ENCODE results near the gene LAMC1.

The LAMC1 gene

DNA sequence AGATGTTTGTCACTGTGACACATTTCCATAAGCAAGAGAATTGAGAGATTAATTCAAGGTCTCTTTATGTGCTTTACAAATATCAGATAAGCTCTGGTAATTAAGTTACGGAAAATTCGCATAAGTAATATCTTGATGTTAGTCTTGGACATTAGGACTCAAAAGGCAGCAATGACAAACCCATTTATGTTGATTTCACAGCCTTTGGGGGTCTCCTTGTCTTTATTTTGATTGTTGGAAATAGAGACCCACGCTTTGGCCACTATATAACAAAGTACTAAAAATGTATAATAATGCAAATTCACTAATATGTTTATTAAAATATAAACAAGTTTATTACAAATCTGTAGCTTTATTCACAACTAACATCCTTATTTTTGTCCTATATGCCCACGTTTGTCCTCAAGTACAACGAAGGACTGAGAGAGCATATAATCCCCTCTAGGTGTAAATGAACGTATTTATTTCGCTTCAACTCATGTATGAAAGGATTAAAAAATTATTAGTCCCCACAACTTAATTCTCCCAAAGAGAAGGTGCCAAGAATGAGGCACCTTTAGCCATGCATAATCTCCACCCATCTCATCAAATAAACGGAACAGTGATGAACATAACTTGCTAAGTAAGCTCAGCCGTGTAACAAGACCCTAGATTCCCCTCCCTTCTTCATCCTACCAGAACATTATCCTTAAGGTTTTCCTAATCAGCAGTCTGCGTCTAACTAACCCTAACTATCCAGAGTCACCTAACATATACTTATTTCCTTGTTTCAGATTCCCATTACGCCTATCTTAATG is 1.6 kb upstream of the LAMC1 start:
- DNase-seq: no peak

DNA sequence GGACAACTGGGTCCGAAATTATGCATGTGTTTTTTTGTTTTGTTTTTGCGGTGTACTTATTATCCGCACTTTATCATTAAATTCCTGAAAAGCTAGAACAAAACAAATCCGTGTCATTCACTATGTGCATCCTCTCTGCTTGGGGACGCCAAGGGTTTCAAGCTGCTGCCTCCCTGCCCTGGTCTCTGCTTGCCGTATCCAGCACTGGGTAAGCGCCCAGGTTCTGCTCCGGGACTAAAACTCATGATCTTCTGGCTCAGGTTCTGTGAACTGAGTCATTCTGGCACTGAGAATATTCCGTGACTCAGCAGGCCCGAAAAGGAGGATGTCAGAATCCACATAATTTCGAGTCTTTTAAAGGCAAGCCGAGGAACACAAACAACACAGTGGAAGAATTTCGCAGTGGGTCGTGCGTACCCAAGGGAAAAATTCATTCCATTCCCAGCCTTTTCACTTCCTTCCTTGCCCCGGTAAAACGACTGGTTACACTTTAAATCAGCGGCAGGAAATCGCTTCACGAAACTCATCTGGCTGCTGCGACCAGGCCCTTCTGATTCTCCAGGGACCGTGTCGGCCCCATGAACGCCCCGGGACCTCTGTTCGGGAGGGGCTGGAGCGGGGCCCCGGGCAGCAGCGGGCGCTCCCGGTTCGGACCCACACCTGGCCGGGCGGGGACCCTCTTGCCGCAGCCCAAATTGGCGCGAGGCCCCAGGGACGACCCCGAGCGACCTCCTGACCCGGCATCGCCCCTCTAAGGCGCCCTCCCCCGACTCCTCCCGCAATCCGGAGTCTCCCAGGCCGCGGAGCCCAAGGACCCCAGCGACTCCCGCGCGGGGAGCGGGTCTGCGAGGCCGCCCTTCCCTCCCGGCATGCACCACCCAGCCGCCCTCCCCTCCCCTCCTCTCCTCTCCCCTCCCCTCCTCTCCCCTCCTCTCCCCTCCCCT is 746 bp upstream of the LAMC1 start:
- no peak for DNase-seq

- peak; percentile 31 for DNase-seq
Observed at GRCh38 chr1:183023601-183024316, 539 bp downstream of the LAMC1 start.

- DNase-seq: no peak
Observed at GRCh38 chr1:183024317-183025009, 1.2 kb downstream of the LAMC1 start.

GRCh38 chr1:183025010-183025337 is 1.8 kb downstream of the LAMC1 start:
- DNase-seq: no peak

DNA sequence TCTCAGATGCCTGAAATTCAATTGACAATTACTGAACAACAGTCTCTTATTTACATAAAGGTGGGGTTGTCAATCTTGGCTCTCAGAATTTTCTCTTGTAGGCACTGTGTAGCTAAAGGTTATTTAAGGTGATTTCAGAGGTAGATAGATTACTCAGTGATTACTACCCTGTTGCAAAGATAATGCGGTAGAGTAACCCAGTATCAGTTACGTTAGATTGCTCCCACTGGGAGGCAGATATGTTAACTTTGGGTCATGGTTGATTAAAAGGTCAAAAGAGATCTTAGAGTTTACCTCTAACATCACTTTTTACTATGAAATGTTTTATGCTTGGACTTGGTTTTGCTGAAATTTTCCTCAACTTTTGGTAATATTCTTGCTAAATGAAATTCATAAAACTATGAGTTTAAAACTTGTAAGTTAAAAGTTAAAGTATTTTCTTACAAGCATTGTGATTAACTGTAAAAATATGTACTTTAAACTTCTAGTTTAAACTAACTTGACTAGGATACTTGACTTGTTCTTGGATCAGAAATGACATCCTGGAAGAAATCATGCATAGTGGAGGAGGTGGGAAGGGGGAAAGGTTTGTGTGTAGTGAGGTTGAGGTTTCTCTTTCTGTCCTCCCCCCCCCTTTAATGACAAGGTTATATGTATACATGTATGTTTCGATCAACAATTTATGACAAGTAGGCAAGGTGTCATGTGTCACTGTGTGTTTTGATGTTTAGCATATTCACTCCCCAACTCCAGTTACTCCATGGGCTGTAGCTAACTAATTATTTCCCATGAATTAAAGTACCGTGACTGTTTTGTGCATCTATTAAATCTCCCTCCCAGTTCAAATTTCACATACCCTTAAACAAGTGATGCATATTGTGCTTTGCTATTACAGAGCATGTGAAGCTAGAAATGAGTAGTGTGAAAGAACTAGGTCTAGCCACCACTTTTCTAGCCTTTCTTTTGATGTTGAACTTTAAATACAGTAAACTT is 2.9 kb downstream of the LAMC1 start:
- DNase-seq: no peak

DNA sequence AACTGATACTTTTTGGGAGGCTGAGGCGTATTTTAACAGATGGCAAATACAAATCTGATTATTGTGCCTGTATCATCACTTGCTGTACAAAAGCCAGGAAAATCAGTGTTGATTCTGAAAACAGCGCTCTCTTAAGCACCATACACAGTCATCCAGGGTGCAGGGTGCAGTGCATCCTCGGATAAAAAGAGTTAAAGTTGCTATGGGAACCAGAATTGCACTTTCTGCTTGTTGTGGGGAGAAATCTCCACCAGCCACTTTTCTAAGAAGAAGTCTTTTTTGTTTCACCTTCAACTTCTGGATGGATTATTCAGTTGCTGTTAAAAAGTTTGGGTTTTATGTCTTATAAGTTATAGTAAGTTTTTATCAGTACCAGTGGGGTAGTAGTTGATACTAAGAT is 3.8 kb downstream of the LAMC1 start:
- DNase-seq: no peak

GRCh38 chr1:183027791-183028190 is 4.6 kb downstream of the LAMC1 start:
- no peak for DNase-seq

GRCh38 chr1:183029591-183030000 is 6.4 kb downstream of the LAMC1 start:
- no peak for DNase-seq

DNA sequence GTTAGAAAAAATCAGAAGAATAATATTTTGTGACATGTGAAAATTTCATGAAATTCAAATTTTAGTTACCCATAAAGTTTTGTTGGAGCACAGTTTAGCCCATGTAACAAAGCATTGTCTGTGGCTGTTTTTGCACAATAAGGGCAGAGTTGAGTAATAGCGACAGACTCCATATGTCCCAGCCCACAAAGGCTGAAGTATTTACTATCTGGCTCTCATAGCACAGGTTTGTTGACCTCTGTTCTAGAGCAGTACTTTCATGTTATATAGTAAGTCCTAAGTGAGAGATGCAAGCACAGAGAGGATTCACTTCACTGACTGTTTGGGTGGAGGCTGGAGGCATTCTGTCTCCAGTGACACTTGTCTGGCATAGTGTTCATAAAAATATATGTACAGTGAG is 6.8 kb downstream of the LAMC1 start:
- DNase-seq: no peak

GRCh38 chr1:183032122-183032921 is 9.1 kb downstream of the LAMC1 start:
- no peak for DNase-seq

DNA sequence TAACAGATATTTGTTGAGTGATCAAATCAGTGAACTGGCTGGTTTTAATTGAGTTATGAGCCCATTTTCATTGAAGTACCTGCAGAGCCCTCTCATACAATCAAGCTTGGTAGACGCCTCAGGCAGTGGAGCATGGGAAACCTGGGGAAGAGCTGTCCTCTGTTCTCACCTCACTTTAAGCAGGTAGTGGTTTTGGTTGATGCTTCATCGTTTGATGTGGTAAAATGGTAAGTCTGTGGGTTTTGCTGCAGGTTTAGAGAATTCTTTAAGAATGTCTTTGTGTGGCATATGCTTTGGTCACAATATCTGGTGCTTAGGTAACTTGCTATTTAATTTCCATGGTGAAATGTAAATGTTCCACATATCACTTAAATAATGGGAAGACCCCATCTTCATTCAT is 10.0 kb downstream of the LAMC1 start:
- DNase-seq: no peak

DNA sequence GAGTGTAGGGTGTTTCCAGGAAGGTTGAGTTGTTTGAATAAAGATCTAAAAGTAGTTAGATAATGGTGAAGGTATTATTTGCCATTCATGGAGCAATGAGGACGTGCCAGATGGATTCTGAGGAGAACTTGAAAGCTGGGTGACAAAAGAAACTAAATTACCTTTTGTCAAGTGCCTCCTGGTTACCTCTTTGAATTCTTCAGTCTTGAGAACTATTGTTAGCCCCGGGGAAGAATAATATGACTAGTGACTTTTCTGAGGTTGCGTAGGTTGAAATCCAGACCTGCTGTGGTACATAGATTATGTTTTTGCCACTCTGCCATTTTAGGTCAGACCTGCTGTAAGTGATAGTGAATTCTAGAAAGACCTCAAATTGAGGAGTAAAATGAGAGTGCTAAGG is 11.5 kb downstream of the LAMC1 start:
- no peak for DNase-seq

- DNase-seq: no peak
Observed at GRCh38 chr1:183038333-183038866, 15.2 kb downstream of the LAMC1 start.

DNA sequence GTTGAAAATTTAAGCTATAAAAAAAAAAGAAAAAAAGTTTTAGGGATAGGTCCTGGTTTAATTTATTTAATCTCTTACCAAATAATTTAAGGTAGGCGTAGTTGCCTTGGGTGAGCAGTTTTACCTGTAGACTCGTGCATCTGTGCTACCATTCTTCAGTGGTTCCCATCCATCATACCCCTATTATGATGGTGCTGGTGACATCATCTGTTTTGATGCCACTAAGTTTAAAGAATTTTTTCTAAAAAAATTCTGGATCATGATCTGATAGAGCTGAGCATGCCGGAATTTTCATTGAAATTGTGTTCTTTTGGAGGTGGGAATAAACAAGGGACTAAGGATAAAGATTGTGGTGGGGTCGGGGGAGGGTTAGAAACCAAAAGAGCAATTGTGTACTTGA is 15.7 kb downstream of the LAMC1 start:
- DNase-seq: no peak

- DNase-seq: no peak
Observed at GRCh38 chr1:183039330-183039729, 16.1 kb downstream of the LAMC1 start.

DNA sequence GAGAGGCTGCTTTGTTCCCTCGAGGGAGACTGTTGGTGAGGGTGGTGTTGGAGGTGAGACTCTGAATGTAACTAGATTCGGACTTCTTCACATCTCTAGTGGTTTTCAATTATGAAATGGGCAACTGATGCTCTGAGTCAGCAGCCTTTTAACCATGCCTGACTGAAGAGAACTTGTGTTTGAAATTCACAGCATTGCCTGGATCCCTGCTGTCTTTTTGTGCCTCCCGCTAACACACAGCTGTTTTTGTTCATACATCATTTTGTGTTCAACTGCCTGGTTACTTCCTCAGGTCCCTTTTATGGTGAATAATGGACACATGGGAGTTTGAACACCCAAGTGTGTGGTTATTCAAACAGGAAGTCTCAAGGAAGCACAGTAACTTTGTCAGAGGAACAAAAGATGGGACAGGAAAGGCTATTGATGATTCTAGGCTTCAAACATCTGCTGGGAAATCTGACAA is 16.8 kb downstream of the LAMC1 start:
- no peak for DNase-seq

GRCh38 chr1:183040547-183040971 is 17.3 kb downstream of the LAMC1 start:
- DNase-seq: no peak

DNA sequence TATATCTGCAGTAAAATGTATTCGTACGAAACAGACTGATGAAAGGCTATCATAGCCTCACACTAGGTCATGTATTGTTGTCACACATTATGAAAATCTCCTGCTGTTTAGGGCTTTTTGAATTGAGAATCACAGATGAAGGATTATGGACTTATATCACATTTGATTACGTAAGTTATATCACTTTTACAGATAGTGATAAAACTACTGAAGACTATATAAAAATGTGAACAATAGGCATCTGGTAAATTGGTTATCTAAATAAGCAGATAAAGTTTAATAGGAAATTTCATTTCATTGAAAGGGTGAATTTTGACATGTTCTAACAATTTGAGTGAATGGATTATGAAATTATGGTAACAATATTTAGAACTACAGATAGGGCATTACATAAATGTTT is 20.0 kb downstream of the LAMC1 start:
- DNase-seq: no peak
